GM19372 (cell line): ENCODE results near the gene CACNG1.

Experiments
- ATAC-seq: cut with Tn5 transposase; IDR thresholded peaks from one replicate; pipeline ENCODE4 v1.9.1; 2021; ENCODE audit warnings: mild to moderate bottlenecking, low read depth, moderate library complexity; ENCODE audit not compliant: unreplicated experiment

CACNG1 gene

GRCh38 chr17:67050471-67051154, 6.3 kb downstream of the CACNG1 start:
- ATAC-seq = no peak

DNA sequence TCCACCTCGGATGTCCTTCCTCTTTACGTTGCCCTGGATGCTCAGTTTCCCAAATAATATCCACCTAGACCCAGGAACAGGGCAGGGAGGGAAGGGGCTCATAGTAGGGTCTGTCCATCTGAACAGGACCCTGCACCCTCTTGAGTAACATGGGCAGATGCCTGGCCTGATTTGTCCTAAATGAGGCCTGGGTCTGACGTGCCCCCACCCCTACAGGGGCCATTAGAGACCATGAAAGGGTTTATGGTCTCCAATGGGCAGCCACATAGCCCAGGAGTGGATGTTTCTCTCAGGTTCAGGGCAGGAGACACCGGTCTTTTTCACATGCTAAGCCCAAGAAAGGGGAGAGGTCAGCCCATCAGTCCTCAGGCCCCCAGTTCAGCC, 6.8 kb downstream of the CACNG1 start:
- ATAC-seq = no peak

GRCh38 chr17:67051837-67052236, 7.5 kb downstream of the CACNG1 start:
- no peak for ATAC-seq

DNA sequence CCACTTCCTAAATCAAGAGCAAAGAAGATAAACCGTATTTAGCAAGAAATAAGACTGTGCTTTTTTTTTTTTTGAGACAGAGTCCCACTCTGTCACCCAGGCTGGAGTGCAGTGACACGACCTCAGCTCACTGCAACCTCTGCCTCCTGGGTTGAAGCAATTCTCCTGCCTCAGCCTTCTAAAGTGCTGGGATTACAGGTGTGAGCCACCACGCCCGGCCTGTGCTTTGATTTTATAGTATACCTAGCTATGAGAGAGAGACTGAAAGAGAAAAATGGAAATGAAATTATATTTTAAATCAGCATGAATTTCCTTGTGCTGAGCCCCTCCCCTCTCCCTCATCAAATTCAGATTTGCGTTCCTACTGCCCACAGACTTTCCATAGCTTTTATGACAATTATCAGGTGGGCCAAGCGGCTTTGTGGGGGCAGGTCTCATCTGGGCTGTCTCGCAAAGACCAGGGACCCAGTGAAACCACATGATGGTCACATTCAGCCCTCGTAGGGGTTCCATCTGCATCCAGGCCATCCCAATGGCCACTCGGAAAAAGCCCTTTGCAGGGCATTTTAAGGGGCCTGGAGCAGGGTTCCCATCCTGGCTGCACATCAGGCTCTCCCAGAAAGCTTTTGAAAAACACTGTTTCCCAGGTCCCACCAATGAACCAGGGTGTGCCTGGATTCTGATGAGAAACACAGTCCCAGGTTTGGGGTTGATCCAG, 8.5 kb downstream of the CACNG1 start:
- ATAC-seq = no peak

DNA sequence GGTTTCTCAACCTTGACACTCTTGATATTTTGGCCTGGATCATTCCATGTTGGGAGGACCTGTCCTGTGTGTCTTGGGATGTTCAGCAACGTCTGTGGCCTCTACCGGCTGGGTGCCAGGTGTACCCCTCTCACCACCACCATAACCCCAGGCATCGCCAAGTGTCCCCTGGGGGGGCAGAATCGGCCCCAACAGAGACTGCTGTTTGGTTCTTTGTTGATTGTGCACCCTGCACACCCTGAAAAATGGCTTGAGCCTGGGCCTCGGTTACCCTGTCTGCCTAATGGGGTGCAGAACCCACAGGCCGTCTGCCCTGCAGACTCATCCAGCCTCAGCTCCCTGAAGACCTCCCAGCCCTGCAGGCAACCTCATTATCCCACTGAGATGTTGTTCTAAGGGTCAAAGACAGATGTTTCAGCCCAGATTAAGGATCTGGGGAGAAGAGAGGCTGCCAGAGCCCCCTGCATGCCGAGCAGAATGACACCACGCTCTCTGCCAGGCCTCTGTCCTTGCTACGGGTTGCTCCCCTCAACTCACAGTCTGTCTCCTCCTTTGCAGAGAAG, 9.2 kb downstream of the CACNG1 start:
- no peak for ATAC-seq

- ATAC-seq = no peak
These were observed 9.7 kb downstream of the CACNG1 start for GRCh38 chr17:67054011-67054591.

DNA sequence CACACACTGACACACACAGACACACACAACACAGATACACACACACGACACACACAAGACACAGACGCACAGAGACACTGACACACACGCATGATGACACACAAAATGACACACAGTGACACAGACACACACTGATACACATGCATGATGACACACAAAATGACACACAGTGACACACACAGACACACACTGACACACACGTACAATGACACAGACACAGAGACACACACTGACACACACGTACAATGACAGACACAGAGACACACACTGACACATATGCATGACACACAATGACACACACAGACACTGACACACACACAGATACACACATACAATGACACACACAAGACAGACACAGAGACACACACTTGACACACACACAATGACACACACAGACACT, 10.3 kb downstream of the CACNG1 start:
- no peak for ATAC-seq

- ATAC-seq = no peak
These were observed 10.7 kb downstream of the CACNG1 start for GRCh38 chr17:67055041-67055443.

DNA sequence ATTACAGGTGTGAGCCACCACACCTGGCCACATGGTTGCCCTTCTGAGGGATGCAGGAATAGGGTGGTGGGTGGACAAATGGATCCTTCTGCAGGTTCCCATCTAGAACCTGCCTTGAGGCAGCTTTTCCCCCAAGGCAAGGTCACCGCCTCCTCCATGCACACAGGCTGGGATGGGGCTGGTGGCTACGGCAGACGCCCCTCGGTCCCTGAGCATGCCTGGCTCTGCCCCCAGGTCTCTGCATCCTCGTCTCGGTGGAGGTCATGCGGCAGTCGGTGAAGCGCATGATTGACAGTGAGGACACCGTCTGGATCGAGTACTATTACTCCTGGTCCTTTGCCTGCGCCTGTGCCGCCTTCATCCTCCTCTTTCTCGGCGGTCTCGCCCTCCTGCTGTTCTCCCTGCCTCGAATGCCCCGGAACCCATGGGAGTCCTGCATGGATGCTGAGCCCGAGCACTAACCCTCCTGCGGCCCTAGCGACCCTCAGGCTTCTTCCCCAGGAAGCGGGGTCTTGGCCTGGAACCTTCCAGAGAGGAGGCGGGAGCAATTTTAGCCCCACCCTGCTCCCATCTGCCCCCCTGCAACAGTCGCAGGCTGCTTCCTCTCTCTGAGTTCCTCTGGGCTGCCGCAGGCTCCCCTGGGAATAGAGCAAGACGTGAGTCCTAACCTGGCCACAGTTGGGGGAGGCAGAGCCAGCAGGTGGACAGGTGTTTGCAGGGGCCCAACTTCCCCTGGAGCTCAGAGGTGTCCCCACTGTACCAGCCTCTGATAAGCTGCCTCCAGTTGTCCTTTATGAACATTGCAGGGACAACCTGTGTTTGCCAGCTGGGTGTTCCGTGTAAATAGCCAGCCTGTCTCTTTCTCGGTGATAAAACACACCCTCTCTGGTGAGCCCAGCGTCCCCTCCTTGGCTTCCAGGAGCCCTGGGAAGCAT, 11.7 kb downstream of the CACNG1 start:
- ATAC-seq = no peak

- no peak for ATAC-seq
These were observed 12.6 kb downstream of the CACNG1 start for GRCh38 chr17:67056746-67057490.

DNA sequence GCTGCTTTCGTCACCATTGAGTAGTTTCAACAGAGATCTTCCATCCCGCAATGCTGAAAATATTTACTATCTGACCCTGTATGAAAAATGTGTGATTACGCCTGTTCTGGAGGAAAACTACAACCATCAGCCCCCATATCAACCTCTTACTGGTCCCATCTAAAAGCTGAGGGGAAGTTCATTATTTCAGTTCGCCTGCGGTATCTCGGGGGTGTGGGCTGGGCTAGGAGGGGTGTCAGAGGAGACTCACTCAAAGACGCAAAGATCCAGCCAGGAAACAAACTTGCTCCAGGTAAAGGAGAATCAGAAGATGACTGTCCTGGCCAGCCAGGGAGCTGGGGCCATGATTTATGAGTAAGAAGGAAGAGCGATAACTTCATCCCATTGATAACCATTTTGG, 13.7 kb downstream of the CACNG1 start:
- no peak for ATAC-seq

DNA sequence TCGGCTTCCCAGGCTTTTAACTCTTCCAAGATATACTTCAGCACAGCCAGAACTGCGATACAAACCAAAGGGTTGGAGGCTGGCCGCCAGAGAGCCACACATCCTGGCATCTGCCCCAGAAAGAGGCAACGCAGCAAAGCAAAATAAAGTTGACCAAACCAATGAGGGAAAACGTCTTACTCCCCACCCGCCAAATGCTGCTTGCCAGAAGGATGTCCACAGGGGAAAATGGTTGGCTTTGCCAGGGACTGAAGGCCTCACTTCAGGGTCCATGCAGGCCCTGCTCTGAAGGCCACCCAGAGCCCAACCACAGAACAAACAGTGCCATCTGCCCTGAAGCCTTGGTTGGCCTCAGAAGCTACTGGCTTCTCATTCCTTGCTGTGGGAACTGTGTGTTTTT, 15.0 kb downstream of the CACNG1 start:
- ATAC-seq = no peak

DNA sequence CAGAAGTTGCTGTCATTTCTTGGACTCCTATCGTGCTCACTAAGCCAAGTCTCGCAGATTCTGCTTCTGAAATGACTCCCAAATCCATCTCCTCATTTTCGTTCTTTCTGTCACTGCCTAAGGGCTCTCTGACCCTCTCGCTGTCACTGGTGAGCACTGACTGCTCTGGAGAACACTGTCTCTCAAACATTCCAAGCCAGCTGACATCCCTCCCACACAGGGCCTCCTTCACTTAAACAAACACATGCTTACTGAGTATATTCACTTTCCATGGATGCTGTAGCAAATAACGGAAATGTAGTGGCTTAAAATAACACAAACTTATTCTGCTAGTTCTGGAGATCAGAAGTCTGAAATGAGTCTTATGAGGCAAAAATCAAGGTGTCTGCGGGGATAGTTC, 18.8 kb downstream of the CACNG1 start:
- ATAC-seq = no peak

DNA sequence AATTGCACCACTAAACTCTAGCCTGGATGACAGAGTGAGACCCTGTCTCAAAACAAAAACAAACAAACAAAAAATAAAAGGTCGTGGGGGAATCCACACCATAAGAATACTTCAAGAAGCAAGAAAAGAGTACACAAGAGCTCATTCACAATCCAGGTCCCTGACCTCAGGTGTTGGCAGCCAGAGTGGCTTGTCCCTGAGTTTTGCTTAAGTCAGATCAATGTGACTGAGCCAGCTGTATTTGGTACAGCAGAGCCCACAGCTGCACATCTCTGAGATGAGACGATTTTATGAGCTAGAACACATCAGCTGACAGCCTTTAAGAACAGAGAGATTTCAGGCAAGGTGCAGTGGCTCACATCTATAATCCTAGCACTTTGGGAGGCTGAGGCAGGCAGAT, 22.4 kb downstream of the CACNG1 start:
- no peak for ATAC-seq

- no peak for ATAC-seq
These were observed 23.5 kb downstream of the CACNG1 start for GRCh38 chr17:67067571-67068482.

DNA sequence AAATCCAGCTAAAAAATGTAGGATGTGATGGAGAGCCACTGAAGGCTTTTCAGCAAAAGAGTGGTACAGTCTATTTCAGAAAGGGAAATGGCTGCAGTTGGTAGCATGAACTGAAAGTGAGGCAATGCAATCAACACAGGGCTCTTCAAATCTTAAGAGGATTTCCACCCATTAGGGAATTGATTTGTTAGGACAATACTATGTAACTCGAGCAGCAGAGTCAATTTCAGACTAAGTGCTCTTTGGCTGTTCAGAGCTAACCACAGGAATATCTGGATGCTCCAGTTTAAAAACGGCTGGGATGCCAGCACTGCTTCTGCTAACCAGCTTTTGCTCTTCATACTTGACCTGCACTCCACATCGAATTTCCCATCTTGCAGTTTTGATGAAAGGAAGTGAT, 24.6 kb downstream of the CACNG1 start:
- ATAC-seq = no peak

DNA sequence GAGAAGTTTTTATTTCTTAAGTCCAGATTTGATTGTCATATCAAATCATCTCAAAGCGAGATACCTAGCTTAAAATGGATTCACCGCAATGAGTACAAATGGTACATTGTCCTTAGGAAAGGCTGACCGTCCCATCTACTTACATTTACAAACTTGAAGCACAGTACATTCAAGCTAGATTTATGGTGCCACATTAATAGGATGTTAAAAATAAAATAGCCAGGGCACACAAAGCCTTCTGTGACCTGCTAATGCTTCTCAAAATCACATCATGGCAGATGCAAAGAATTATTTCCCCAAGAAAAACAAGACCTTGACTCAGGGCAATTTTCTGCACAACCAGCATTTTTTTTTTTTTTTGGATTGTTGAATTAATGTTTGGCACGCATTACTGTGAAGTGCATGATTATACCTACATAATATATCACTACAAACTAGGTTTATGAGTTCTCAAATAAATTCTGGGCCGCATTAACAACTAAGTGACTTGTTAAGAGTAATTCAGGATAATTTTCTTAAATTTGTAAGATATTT, 25.3 kb downstream of the CACNG1 start:
- ATAC-seq = no peak

GRCh38 chr17:67071595-67071994, 27.2 kb downstream of the CACNG1 start:
- ATAC-seq = no peak

DNA sequence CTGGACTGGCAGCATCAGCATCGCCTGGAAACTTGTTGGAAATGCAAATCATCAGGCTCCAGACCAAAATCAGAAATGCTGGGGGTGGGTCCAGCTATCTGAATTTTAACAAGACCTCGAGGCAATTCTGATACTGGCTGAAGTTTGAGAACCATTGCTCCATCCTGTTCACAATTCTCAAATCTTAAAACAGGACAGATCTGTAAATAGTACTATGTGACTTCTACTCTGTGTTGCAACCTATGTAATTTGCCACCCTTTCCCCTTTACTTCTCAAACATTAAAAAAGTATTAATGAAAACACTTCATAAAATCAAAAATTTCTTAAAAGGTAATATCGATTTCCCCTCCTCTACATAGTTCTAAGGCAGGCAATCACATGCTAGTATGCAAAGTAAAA, 28.5 kb downstream of the CACNG1 start:
- no peak for ATAC-seq
